Hepatocyte (in vitro differentiated cells): Measurements from ENCODE around the gene EXPH5. TPM values are rescaled to one million over a fixed set of nuclear protein-coding genes. Genes with fewer than 3 reads are reported as not detected.

Source experiments
- DNase-seq: peaks from one replicate; pipeline ENCODE4 v3.0.0-alpha.2; 2016; ENCODE audit warnings: low spot score
- H2AFZ ChIP-seq: fragments of 200-600 bp; sonication (generic); 2 replicates; pipeline ENCODE4 v1.6.0; 2016; ENCODE audit warnings: antibody characterized with exemption, mild to moderate bottlenecking
- H3K27ac ChIP-seq: fragments of 200-600 bp; sonication (generic); 2 replicates; pipeline ENCODE4 v1.5.1; 2016; ENCODE audit warnings: mild to moderate bottlenecking
- H3K27me3 ChIP-seq: fragments of 200-600 bp; sonication (generic); 2 replicates; pipeline ENCODE4 v1.6.1; 2016
- H3K36me3 ChIP-seq: fragments of 200-600 bp; sonication (generic); replicated peaks from 2 replicates; pipeline ENCODE4 v1.5.1; 2016; ENCODE audit warnings: low read depth; ENCODE audit not compliant: insufficient read depth
- H3K4me1 ChIP-seq: fragments of 200-600 bp; sonication (generic); 2 replicates; pipeline ENCODE4 v1.5.1; 2016; ENCODE audit warnings: mild to moderate bottlenecking, moderate library complexity; ENCODE audit not compliant: insufficient read depth
- H3K4me2 ChIP-seq: fragments of 200-600 bp; sonication (generic); 2 replicates; pipeline ENCODE4 v1.6.0; 2016
- H3K4me3 ChIP-seq: fragments of 200-600 bp; sonication (generic); 2 replicates; pipeline ENCODE4 v1.5.1; 2016; ENCODE audit warnings: mild to moderate bottlenecking
- H3K79me2 ChIP-seq: fragments of 200-600 bp; sonication (generic); 2 replicates; pipeline ENCODE4 v1.6.0; 2017; ENCODE audit warnings: mild to moderate bottlenecking
- H3K9me2 ChIP-seq: fragments of 200-600 bp; sonication (generic); replicated peaks from 2 replicates; pipeline ENCODE4 v1.6.0; 2017; ENCODE audit warnings: mild to moderate bottlenecking; ENCODE audit not compliant: insufficient read depth
- H3K9me3 ChIP-seq: fragments of 200-600 bp; sonication (generic); 2 replicates; pipeline ENCODE4 v1.5.1; 2016; ENCODE audit warnings: low read depth, mild to moderate bottlenecking
- H4K20me1 ChIP-seq: fragments of 200-600 bp; sonication (generic); 2 replicates; pipeline ENCODE4 v1.6.0; 2016; ENCODE audit warnings: mild to moderate bottlenecking; ENCODE audit not compliant: insufficient read depth, poor library complexity, severe bottlenecking
- CTCF ChIP-seq: fragments of 200-600 bp; sonication (generic); IDR thresholded peaks from 2 replicates; pipeline ENCODE4 v1.5.1; 2016; ENCODE audit warnings: antibody characterized with exemption, mild to moderate bottlenecking; ENCODE audit not compliant: poor library complexity
- EZH2 ChIP-seq: fragments of 200-600 bp; sonication (generic); IDR thresholded peaks from 2 replicates; pipeline ENCODE4 v1.6.1; 2016; ENCODE audit warnings: antibody characterized with exemption, mild to moderate bottlenecking, borderline replicate concordance
- EZH2phosphoT487 ChIP-seq: fragments of 200-600 bp; sonication (generic); IDR thresholded peaks from one replicate; pipeline ENCODE4 v1.6.1; 2018; ENCODE audit warnings: antibody characterized with exemption, mild to moderate bottlenecking, low read depth, moderate library complexity; ENCODE audit not compliant: unreplicated experiment, severe bottlenecking
- WGBS: methylation state at CpG from one replicate; pipeline ENCODE4 v1.1.6; 2016; ENCODE audit warnings: low lambda C conversion rate; ENCODE audit errors: missing lambda C conversion rate; 5-methylcytosine and 5-hydroxymethylcytosine counted together
- polyA plus RNA-seq: library from polyadenylated mRNA; unstranded; fragments of >200 nt; fragmentation: Nextera tagmentation; extraction: Ambion mirVana; gene quantifications from 2 replicates; pipeline ENCODE4 v1.2.1, GENCODE V29; 2016
- total RNA-seq: library from RNA; depleted of rRNA; stranded (reverse); fragments of >200 nt; gene quantifications from 2 replicates; pipeline ENCODE4 v1.2.3, GENCODE V29; 2014

EXPH5 gene
- total and polyA plus RNA-seq, 2 experiments from 2014 or later: 1.8 to 4.5 TPM

GRCh38 chr11:108522318-108522717, 71.2 kb downstream of the EXPH5 start:
- H3K27me3 ChIP-seq: no peaks in the 10 kb centered on the region
- TF ChIP-seq EZH2: no peak
- TF ChIP-seq CTCF: no peak
- TF ChIP-seq EZH2phosphoT487: no peak
- no peaks in the 10 kb centered on the region for H3K9me2 ChIP-seq
- H3K4me2 ChIP-seq: no peak overlapping the region
- no peak overlapping the region for H2AFZ ChIP-seq
- H3K36me3 ChIP-seq: no peaks in the 10 kb centered on the region
- no peak overlapping the region for H3K4me3 ChIP-seq
- H3K79me2 ChIP-seq: no peaks in the 10 kb centered on the region
- 64% methylated on average over 1 of the region's 1 CpG for WGBS
- no peaks in the 10 kb centered on the region for H4K20me1 ChIP-seq
- H3K27ac ChIP-seq: no peak overlapping the region
- no peaks in the 10 kb centered on the region for H3K9me3 ChIP-seq
- H3K4me1 ChIP-seq: no peaks in the 10 kb centered on the region
- DNase-seq: no peak

GRCh38 chr11:108518581-108518980, 75.0 kb downstream of the EXPH5 start:
- H3K9me3 ChIP-seq: no peaks in the 10 kb centered on the region
- no peaks in the 10 kb centered on the region for H3K9me2 ChIP-seq
- no peak overlapping the region for H3K4me2 ChIP-seq
- H3K27me3 ChIP-seq: no peaks in the 10 kb centered on the region
- 48% methylated on average over 10 of the region's 10 CpGs for WGBS
- no peaks in the 10 kb centered on the region for H4K20me1 ChIP-seq
- TF ChIP-seq CTCF: no peak
- TF ChIP-seq EZH2phosphoT487: no peak
- no peak for TF ChIP-seq EZH2
- no peak overlapping the region for H3K4me3 ChIP-seq
- no peaks in the 10 kb centered on the region for H3K79me2 ChIP-seq
- no peak overlapping the region for H3K27ac ChIP-seq
- no peaks in the 10 kb centered on the region for H3K4me1 ChIP-seq
- no peak overlapping the region for H2AFZ ChIP-seq
- no peak for DNase-seq
- H3K36me3 ChIP-seq: no peaks in the 10 kb centered on the region

GRCh38 chr11:108516125-108516524, 77.4 kb downstream of the EXPH5 start:
- H3K4me3 ChIP-seq: no peak overlapping the region
- H3K27me3 ChIP-seq: no peaks in the 10 kb centered on the region
- no peaks in the 10 kb centered on the region for H3K9me2 ChIP-seq
- H3K4me1 ChIP-seq: no peaks in the 10 kb centered on the region
- H2AFZ ChIP-seq: no peak overlapping the region
- TF ChIP-seq EZH2: no peak
- TF ChIP-seq EZH2phosphoT487: no peak
- TF ChIP-seq CTCF: no peak
- no peaks in the 10 kb centered on the region for H3K79me2 ChIP-seq
- H3K27ac ChIP-seq: no peak overlapping the region
- no peak overlapping the region for H3K4me2 ChIP-seq
- WGBS: 99% methylated on average over 4 of the region's 4 CpGs
- H4K20me1 ChIP-seq: no peaks in the 10 kb centered on the region
- H3K9me3 ChIP-seq: no peaks in the 10 kb centered on the region
- no peak for DNase-seq
- H3K36me3 ChIP-seq: no peaks in the 10 kb centered on the region

GRCh38 chr11:108512708-108513107, 80.9 kb downstream of the EXPH5 start:
- TF ChIP-seq EZH2: no peak
- no peak for TF ChIP-seq CTCF
- no peak for TF ChIP-seq EZH2phosphoT487
- Histone ChIP-seq H3K9me2 (no peaks in the 10 kb centered on the region), H3K36me3 (no peaks in the 10 kb centered on the region), H3K27ac (no peak overlapping the region), H3K9me3 (no peaks in the 10 kb centered on the region), H3K4me1 (no peaks in the 10 kb centered on the region), H3K27me3 (no peaks in the 10 kb centered on the region), H3K4me2 (no peak overlapping the region), H3K4me3 (no peak overlapping the region), H2AFZ (no peak overlapping the region), H4K20me1 (no peaks in the 10 kb centered on the region), H3K79me2 (no peaks in the 10 kb centered on the region)
- no peak for DNase-seq
- 90% methylated on average over 2 of the region's 2 CpGs for WGBS
